Measurements from ENCODE around the gene PHF19. TPM values are rescaled to one million over a fixed set of nuclear protein-coding genes. Genes with fewer than 3 reads are reported as not detected.

Gene PHF19
- total RNA-seq, 8 experiments from 2014 or later = 5.2 to 44.0 (median 12.0) TPM

GRCh38 chr9:120885457-120885856, 8.5 kb upstream of the PHF19 start:
- 0 to 100% (median 74%) methylated on average over 1 to 3 of the region's 3 CpGs; no CpG with 5 or more reads in 4 of the 10 experiments for WGBS, 10 experiments
- H3K4me3 ChIP-seq = no peak overlapping the region
- no peak overlapping the region for H3K27ac ChIP-seq
- no peaks in the 10 kb centered on the region for H3K4me1 ChIP-seq (replicated peaks in 1 of 2)
- ATAC-seq (replicated peaks in 6 of 8) = no peak
- in situ Hi-C loops (cut with MboI; ENCODE audit: low pct_unique_long_range_greater_than_20kb in 2 of 9, low sequenced_read_pairs in 9 of 9, unreplicated experiment in 9 of 9) = no loop called here

- Histone ChIP-seq H3K4me1 (replicated peaks in 1 of 2) (peaks cover 0 to under 1% of the 10 kb centered on the region in 2 donors), H3K4me3 (no peak overlapping the region), H3K27ac (peak overlapping the region in 1 of 2 donors; percentile 33)
- no peak for ATAC-seq (replicated peaks in 6 of 8)
- WGBS, 10 experiments = 25 to 100% (median 67%) methylated on average over 1 to 2 of the region's 3 CpGs; no CpG with 5 or more reads in 3 of the 10 experiments
- in situ Hi-C loops (cut with MboI; ENCODE audit: low pct_unique_long_range_greater_than_20kb in 2 of 9, low sequenced_read_pairs in 9 of 9, unreplicated experiment in 9 of 9) = no loop called here
These were observed 6.6 kb upstream of the PHF19 start for GRCh38 chr9:120883608-120883996.

- in situ Hi-C loops (cut with MboI; ENCODE audit: low pct_unique_long_range_greater_than_20kb in 2 of 9, low sequenced_read_pairs in 9 of 9, unreplicated experiment in 9 of 9) = no loop called here
- Histone ChIP-seq H3K27ac (peak overlapping the region in 1 of 2 donors; percentile 33), H3K4me3 (no peak overlapping the region), H3K4me1 (replicated peaks in 1 of 2) (peaks cover 0 to 6% of the 10 kb centered on the region in 2 donors)
- ATAC-seq (replicated peaks in 6 of 8) = no peak
- 31 to 89% (median 71%) methylated on average over 2 to 10 of the region's 10 CpGs for WGBS, 10 experiments
These were observed 6.1 kb upstream of the PHF19 start for GRCh38 chr9:120882935-120883607.

- H3K27ac ChIP-seq = no peak overlapping the region
- 60 to 100% (median 83%) methylated on average over 2 to 6 of the region's 6 CpGs for WGBS, 10 experiments
- no peak for ATAC-seq (replicated peaks in 6 of 8)
- H3K4me1 ChIP-seq (replicated peaks in 1 of 2) = peaks cover 0 to 21% of the 10 kb centered on the region in 2 donors
- in situ Hi-C loops (cut with MboI; ENCODE audit: low pct_unique_long_range_greater_than_20kb in 2 of 9, low sequenced_read_pairs in 9 of 9, unreplicated experiment in 9 of 9) = no loop called here
- no peak overlapping the region for H3K4me3 ChIP-seq
These were observed 2.5 kb upstream of the PHF19 start for GRCh38 chr9:120879446-120879845.

GRCh38 chr9:120878188-120879130, 1.5 kb upstream of the PHF19 start:
- 80 to 100% (median 85%) methylated on average over 2 to 4 of the region's 8 CpGs; no CpG with 5 or more reads in 3 of the 10 experiments for WGBS, 10 experiments
- peak overlapping the region in 3 of 5 donors; percentile 41 to 57 (median 55) for H3K4me3 ChIP-seq
- peaks cover 0 to 21% of the 10 kb centered on the region in 2 donors for H3K4me1 ChIP-seq (replicated peaks in 1 of 2)
- ATAC-seq (replicated peaks in 6 of 8) = no peak
- in situ Hi-C loops (cut with MboI; ENCODE audit: low pct_unique_long_range_greater_than_20kb in 2 of 9, low sequenced_read_pairs in 9 of 9, unreplicated experiment in 9 of 9) = no loop called here
- peak overlapping the region; percentile 7 to 35 for H3K27ac ChIP-seq

GRCh38 chr9:120877276-120878034, 467 bp upstream of the PHF19 start:
- in situ Hi-C loops (cut with MboI; ENCODE audit: low pct_unique_long_range_greater_than_20kb in 2 of 9, low sequenced_read_pairs in 9 of 9, unreplicated experiment in 9 of 9) = no loop called here
- WGBS, 10 experiments = 34 to 83% (median 65%) methylated on average over 2 to 6 of the region's 63 CpGs; no CpG with 5 or more reads in 3 of the 10 experiments
- peaks cover 0 to 21% of the 10 kb centered on the region in 2 donors for H3K4me1 ChIP-seq (replicated peaks in 1 of 2)
- peak overlapping the region; percentile 41 to 68 (median 55) for H3K4me3 ChIP-seq
- peak; percentile 8 to 70 (median 63) for ATAC-seq (replicated peaks in 6 of 8)
- H3K27ac ChIP-seq = peak overlapping the region; percentile 46 to 90

GRCh38 chr9:120875954-120876841, 790 bp downstream of the PHF19 start:
- in situ Hi-C loops (cut with MboI; ENCODE audit: low pct_unique_long_range_greater_than_20kb in 2 of 9, low sequenced_read_pairs in 9 of 9, unreplicated experiment in 9 of 9) = no loop called here
- H3K27ac ChIP-seq = peak overlapping the region; percentile 46 to 90
- H3K4me1 ChIP-seq (replicated peaks in 1 of 2) = peaks cover 0 to 21% of the 10 kb centered on the region in 2 donors
- ATAC-seq (replicated peaks in 6 of 8) = peak; percentile 67 to 77 (median 76)
- peak overlapping the region; percentile 41 to 68 (median 55) for H3K4me3 ChIP-seq
- WGBS, 10 experiments = 0 to 40% methylated on average over 1 of the region's 65 CpGs; no CpG with 5 or more reads in 8 of the 10 experiments

GRCh38 chr9:120875643-120875953, 1.4 kb downstream of the PHF19 start:
- no peak for ATAC-seq (replicated peaks in 6 of 8)
- WGBS, 10 experiments = 0 to 100% (median 61%) methylated on average over 1 to 4 of the region's 7 CpGs; no CpG with 5 or more reads in 6 of the 10 experiments
- Histone ChIP-seq H3K4me1 (replicated peaks in 1 of 2) (peaks cover 0 to 21% of the 10 kb centered on the region in 2 donors), H3K27ac (peak overlapping the region; percentile 46 to 90), H3K4me3 (peak overlapping the region in 4 of 5 donors; percentile 42 to 68 (median 56))
- in situ Hi-C loops (cut with MboI; ENCODE audit: low pct_unique_long_range_greater_than_20kb in 2 of 9, low sequenced_read_pairs in 9 of 9, unreplicated experiment in 9 of 9) = no loop called here

- Histone ChIP-seq H3K4me1 (replicated peaks in 1 of 2) (peaks cover 0 to 21% of the 10 kb centered on the region in 2 donors), H3K27ac (peak overlapping the region in 1 of 2 donors; percentile 90), H3K4me3 (peak overlapping the region in 1 of 5 donors; percentile 55)
- 36 to 87% (median 60%) methylated on average over 1 to 4 of the region's 4 CpGs; no CpG with 5 or more reads in 4 of the 10 experiments for WGBS, 10 experiments
- no peak for ATAC-seq (replicated peaks in 6 of 8)
- in situ Hi-C loops (cut with MboI; ENCODE audit: low pct_unique_long_range_greater_than_20kb in 2 of 9, low sequenced_read_pairs in 9 of 9, unreplicated experiment in 9 of 9) = no loop called here
These were observed 1.8 kb downstream of the PHF19 start for GRCh38 chr9:120875195-120875565.

GRCh38 chr9:120874226-120875194, 2.5 kb downstream of the PHF19 start:
- no peak for ATAC-seq (replicated peaks in 6 of 8)
- WGBS, 10 experiments = 65 to 100% (median 98%) methylated on average over 1 to 7 of the region's 10 CpGs; no CpG with 5 or more reads in 2 of the 10 experiments
- H3K4me3 ChIP-seq = no peak overlapping the region
- H3K4me1 ChIP-seq (replicated peaks in 1 of 2) = peaks cover 0 to 21% of the 10 kb centered on the region in 2 donors
- no peak overlapping the region for H3K27ac ChIP-seq
- in situ Hi-C loops (cut with MboI; ENCODE audit: low pct_unique_long_range_greater_than_20kb in 2 of 9, low sequenced_read_pairs in 9 of 9, unreplicated experiment in 9 of 9) = no loop called here

GRCh38 chr9:120873512-120873911, 3.5 kb downstream of the PHF19 start:
- Histone ChIP-seq H3K27ac (peak overlapping the region in 1 of 2 donors; percentile 5), H3K4me3 (no peak overlapping the region), H3K4me1 (replicated peaks in 1 of 2) (peaks cover 0 to 23% of the 10 kb centered on the region in 2 donors)
- ATAC-seq (replicated peaks in 6 of 8) = no peak
- in situ Hi-C loops (cut with MboI; ENCODE audit: low pct_unique_long_range_greater_than_20kb in 2 of 9, low sequenced_read_pairs in 9 of 9, unreplicated experiment in 9 of 9) = no loop called here
- WGBS, 10 experiments = 45 to 100% (median 70%) methylated on average over 1 to 3 of the region's 4 CpGs; no CpG with 5 or more reads in 3 of the 10 experiments
